Heart left ventricle (tissue), 13 donors: ENCODE measurements around the gene DMBX1.

Experiments used
- CTCF ChIP-seq, 12 donors: fragments of 200-600 bp; sonication (generic) in 4 of 12; IDR thresholded peaks; one replicate each; pipeline versions ENCODE4 v1.5.0 to v1.8.0; 2018 to 2022; ENCODE audit warnings: antibody characterized with exemption in 12 of 12, mild to moderate bottlenecking in 5 of 12
- POLR2A ChIP-seq, 2 donors: fragments of 450-650 bp; IDR thresholded peaks; one replicate each; pipeline ENCODE4 v1.6.1; 2017; ENCODE audit warnings: antibody characterized with exemption in 2 of 2, mild to moderate bottlenecking in 2 of 2, moderate library complexity in 2 of 2
- donor health status: ischemic (EF 13 %, LVEDD 7.1; RV severe dilation, severe dysfunction).
- donor health status: DM: no; HTN: yes; CAD: no.
- donor health status: DM: no; HTN: no; CAD: no.
- donor health status: ischemic (EF 25% LVEDD 6.9; RV normal size, moderate dysfunction).
- donor health status: ischemic (EF 25% LVEDD 5.7; RV mildly dilated, moderate dysfunction).
- donor health status: ischemic (EF 35%, LVEDD 5.7; RV mildly dilated, moderate dysfunction).
- donor health status: nonischemic (EF 11% LVEDD 7.7; RV severe dilation, severe dysfunction).
- donor health status: DM: yes; HTN: yes; CAD: no.
- donor health status: PGD.
- donor health status: ischemic (EF 29% LVEDD 5.4; RV normal size, mild dysfunction).
- donor health status: nonischemic (EF 23%, LVEDD 6.1; RV moderate dilation, normal function).

- TF ChIP-seq CTCF (IDR thresholded peaks at IDR 0.05): no peak
- no peak for TF ChIP-seq POLR2A (IDR thresholded peaks at IDR 0.05)
Measured at GRCh38 chr1:46476673-46477072, 13.0 kb upstream of the DMBX1 start.
